ENCODE data around the gene RIF1. TPM values are rescaled to one million over a fixed set of nuclear protein-coding genes. Genes with fewer than 3 reads are reported as not detected.

The RIF1 gene
- total and polyA plus RNA-seq, 9 of the 15 experiments (the other 6 are each of a cell fraction or from before 2014, with no cell fraction given) = 11.0 to 109 (median 44.2) TPM

GRCh38 chr2:151409601-151410484 is at the start of gene RIF1 (continued):
- TF ChIP-seq HBP1 (CRISPR knock-in tag; IDR thresholded peaks at IDR 0.05) (no peak), MNT (conservative IDR thresholded peaks at IDR 0.05) (peak; percentile 96 to 97), HMGN3 (IDR thresholded peaks at IDR 0.05; ENCODE audit: borderline replicate concordance, extremely low read depth, insufficient read length, low read depth, low read length) (peak; percentile 6), MTF1 (CRISPR knock-in tag; IDR thresholded peaks at IDR 0.05; ENCODE audit: borderline replicate concordance) (no peak), ZBTB40 (IDR thresholded peaks at IDR 0.05) (peak; percentile 45; the same call in 1 of the 2 replicates), ZBTB40 (CRISPR knock-in tag; IDR thresholded peaks at IDR 0.05) (peak; percentile 36; the same call in 1 of the 2 replicates), BCL6 (CRISPR knock-in tag; IDR thresholded peaks at IDR 0.05) (no peak), ARHGAP35 (IDR thresholded peaks at IDR 0.05; ENCODE audit: partially characterized antibody) (no peak), ZNF717 (CRISPR knock-in tag; IDR thresholded peaks at IDR 0.05) (no peak), MAZ (CRISPR knock-in tag; conservative IDR thresholded peaks at IDR 0.05 in 1 of 2, IDR thresholded peaks at IDR 0.05 in 1 of 2) (peak; percentile 77 to 94), HNRNPL (IDR thresholded peaks at IDR 0.05; ENCODE audit: low read depth, low read length) (peak; percentile 66; the same call in 1 of the 2 replicates), HNRNPLL (IDR thresholded peaks at IDR 0.05; ENCODE audit: low read depth, low read length, poor library complexity, severe bottlenecking) (peak; percentile 51), BDP1 (IDR thresholded peaks at IDR 0.05; ENCODE audit: insufficient read depth, insufficient read length) (no peak)

All from K562 (cell line).